Muscle of back (tissue), 11 donors: ENCODE measurements around the gene CRYL1. TPM values are rescaled to one million over a fixed set of nuclear protein-coding genes. Genes with fewer than 3 reads are reported as not detected.

Source experiments
- DNase-seq, 3 donors: peaks; one replicate each; pipeline versions ENCODE4 v3.0.0 to v3.0.0-alpha.2; 2013
- polyA plus RNA-seq, 10 donors: library from polyadenylated mRNA; unstranded; fragments of 120-200 nt; gene quantifications; one replicate each; pipeline ENCODE4 v1.2.1, GENCODE V29; 2013; ENCODE audit not compliant: insufficient read length in 10 of 10

CRYL1 gene
- polyA plus RNA-seq, 10 donors: 20.7 to 35.3 (median 27.9) TPM

GRCh38 chr13:20536992-20537391 lies 11.3 kb upstream of the CRYL1 start:
- no peak for DNase-seq

DNA sequence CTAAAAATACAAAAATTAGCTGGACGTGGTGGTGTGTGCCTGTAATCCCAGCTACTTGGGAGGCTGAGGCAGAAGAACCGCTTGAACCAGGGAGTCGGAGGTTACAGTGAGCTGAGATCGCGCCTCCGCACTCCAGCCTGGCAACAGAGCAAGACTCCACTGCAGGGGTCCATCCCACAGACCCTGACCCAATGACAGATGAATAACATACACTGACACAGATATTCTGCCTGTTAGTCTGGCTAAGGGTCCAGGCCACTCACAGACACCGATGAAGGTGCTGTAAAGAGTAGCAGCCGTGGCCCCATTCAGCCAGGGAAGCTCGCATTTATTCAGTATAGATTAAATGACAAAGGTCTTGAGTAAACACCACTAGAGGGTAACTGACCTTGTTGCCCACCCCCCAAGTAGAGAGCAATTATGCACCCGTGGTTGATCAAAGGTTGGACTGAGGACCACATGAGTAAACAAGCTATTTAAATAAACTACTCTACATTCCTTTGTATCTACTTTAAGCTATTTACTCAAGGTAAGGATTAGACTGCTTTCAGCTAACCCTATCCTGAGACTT lies 8.5 kb upstream of the CRYL1 start:
- no peak for DNase-seq

DNA sequence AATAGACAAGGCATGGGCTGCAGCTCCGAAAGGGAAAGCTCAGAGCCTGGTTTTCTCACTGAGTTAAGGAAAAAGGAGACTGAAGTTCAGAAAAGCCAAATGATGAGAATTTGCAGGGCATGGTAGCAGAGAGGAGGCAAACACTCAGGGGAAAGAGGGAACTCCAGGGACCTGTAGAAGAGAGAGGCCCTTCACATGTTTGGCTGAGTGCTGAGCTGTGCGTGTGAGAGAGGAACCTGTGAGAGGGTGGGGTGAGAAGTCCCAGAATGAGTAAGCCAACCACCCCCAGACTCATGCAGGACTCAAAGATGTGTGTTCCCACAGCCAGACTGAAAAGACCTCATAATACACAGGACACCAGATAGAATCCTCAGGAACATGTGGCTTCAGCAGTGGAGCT lies 2.8 kb upstream of the CRYL1 start:
- DNase-seq: no peak

GRCh38 chr13:20526664-20527063 lies 1.0 kb upstream of the CRYL1 start:
- DNase-seq: peak in 2 of 3 donors; percentile 24 to 58

- peak; percentile 12 to 72 (median 37) for DNase-seq
Measured at GRCh38 chr13:20525144-20525600, 485 bp downstream of the CRYL1 start.

DNA sequence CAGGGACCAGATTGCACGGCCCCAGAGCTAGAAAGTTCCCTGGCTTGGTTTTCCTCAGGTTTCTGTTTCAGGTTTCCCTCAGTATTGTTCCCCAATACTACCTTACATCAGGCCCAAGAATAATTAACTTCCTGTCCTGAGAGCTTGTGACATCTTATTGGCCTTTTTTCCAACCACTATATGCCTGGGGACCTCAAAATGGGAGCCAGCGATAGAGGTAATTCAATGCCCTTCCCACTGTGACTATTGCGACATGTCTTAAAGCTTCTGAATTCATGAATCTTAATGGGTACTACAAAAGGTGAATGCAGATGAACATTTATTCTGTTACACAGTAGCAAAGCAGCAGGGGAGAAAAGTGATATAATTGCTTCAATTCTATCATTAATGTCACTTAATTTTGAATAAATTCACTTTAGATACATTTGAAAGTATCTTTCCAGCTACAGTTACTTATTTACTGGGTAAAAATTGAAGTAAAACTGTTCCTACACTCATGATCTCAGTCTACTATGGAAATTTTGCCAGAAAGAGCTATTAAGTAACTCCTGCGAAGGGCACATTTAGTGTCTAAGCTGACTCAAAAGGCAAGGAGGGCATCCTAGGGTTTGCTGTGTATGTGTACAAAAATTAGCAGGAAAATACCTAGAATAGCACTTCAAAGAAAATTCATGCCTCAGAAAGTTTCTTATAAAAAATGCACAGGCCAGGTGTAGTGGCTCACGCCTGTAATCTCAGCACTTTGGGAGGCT lies 4.1 kb downstream of the CRYL1 start:
- DNase-seq: no peak

GRCh38 chr13:20519875-20520274 lies 5.8 kb downstream of the CRYL1 start:
- DNase-seq: peak; percentile 16 to 55 (median 21)

DNA sequence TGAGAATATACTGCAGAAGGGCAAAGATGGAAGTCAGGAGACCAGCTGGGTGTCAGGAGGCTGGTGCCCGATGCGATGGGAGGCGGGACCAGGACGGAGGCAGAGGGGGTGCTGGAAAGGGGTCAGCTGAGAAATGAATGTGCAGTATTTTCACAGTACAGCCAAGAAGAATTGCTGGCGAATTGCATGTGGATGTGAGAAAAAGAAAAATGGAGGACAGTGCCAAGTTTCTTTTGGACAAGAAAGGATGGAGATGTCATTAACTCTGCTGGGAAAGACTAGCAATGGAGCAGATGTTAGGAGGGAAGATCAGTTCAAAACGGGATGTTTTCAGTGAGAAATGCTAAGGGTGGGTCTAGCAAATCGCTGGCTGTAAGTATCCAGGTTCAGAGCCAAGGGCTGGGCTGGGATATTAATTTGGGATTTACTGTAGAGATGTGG lies 7.0 kb downstream of the CRYL1 start:
- peak; percentile 52 to 90 (median 78) for DNase-seq

DNA sequence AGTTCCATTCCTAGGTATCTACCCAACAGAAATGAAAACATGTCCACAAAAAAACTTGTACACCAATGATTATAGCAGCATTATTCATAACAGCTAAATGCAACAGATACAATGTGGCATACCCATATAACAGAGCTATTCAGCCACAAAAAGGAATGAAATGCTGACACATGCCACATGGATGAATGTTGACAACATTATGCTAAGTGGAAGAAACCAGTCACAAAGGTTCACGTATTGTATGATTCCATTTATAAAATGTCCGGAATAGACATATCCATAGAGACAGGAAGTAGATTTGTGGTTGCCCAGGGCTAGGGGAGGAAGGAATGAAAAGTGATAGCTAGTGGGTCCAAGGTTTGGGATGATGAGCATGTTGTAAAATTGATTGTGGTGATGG lies 10.8 kb downstream of the CRYL1 start:
- no peak for DNase-seq

DNA sequence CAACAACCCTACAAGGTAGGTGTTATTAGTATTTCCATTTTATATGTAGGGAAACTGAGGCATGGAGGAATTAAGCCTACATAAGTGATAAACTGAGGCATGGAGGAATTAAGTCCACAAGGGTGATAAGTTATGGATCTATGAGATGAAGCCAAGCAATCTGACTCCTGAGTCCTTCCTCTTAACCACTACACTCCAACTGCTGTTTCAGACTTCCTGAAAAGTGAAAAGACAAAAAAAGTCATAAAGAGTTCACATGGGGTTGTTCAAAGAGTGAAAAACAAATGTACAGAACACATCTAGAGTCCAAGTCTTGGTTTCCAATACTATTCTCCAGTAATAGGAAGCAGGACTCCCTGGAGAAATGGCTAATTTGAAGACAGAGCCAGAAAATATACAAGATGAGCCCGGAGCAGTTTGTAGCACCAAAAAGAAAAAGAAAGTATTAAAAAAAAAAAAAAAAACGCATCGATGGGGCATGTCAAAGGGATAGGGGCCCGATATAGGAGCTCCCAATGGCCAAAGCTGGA lies 12.1 kb downstream of the CRYL1 start:
- DNase-seq: peak in 2 of 3 donors; percentile 28 to 61

DNA sequence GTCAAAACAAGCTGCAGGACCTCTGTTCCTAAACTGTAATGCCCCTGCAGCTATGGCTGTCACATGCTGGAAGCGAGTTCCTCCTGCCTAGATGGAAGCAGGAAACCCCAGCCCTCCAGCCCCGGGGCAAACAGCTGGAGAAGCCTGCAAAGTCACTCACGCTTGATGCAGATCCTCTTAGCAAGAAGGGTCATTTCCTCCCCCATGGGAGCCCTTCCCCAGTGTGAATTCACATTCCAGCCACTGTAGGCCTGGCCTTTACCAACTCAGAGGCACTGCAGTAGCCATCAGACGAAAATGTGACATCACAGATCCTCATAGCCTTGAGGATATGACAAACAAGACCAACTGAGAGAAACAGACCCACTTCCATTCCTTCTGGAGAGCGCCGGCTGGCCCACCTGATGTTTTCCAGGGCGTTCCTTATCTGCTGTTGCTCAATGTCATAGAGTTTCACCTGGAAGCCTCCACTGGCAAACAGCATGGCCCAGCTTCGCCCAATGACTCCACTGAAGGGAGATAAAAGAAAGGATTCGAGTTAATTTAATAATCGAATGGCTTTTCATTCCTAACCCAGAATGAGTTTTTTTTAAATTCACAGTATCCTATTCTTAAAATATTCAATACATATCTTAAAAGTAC lies 13.5 kb downstream of the CRYL1 start:
- DNase-seq: no peak

DNA sequence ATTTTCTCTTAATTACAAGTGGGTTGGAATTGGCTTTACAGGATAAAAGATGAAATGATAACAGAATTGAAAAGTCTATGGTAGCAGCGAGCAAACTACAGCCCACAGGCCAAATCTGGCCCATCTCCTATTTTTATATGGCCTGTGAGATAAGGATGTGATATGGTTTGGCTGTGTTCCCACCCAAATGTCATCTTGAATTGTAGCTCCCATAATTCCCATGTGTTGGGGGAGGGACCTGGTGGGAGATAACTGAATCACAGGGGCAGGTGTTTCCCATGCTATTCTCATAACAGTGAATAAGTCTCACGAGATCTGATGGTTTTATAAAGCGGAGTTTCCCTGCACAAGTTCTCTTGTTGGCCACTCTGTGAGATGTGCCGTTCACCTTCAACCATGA lies 19.0 kb downstream of the CRYL1 start:
- DNase-seq: no peak

DNA sequence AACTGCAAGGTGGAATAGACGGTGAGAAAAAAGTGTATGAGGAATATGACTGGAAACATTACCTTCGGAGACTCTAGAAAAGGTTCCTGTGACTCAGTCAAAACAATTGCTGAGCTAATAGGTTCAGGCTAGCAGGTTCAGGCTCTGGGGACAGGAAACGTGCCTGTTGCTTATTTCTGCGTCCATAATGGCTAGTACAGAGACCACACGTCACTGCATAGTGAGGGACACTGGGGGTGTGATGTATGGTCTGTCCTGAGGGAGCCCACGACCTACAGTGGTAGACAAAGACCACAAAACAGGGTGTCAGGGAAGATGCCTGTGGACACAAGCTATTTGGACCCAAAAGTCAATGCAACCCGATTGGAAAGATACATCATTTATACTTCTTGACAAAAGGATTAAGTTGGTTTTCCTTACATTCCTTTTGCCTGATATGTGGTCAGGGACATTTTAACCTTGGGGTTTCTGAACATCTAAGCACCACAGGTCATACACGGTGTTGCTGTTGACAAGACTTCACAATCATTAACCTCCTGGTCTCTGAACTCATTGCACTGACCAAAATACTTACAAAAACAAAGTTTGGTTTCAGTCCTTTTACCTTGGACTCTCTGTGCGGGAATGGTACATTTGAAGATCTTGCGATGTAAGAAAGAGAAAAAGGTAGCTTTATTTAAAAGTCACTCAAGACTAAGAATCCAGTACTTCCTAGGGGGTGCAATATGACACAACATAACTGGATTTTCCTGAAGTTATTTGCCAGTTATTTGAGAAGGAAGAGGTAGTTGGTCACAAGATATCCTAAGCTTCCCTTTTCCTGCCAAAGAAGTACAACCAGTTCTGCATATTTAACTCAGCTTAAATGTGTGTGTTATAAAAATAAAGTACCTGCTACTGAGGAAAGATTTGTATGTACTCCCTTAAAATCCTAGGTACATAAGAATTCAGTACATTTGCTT lies 20.0 kb downstream of the CRYL1 start:
- no peak for DNase-seq

GRCh38 chr13:20503088-20504083 lies 22.3 kb downstream of the CRYL1 start:
- no peak for DNase-seq

- DNase-seq: no peak
Measured at GRCh38 chr13:20501592-20501991, 24.1 kb downstream of the CRYL1 start.

DNA sequence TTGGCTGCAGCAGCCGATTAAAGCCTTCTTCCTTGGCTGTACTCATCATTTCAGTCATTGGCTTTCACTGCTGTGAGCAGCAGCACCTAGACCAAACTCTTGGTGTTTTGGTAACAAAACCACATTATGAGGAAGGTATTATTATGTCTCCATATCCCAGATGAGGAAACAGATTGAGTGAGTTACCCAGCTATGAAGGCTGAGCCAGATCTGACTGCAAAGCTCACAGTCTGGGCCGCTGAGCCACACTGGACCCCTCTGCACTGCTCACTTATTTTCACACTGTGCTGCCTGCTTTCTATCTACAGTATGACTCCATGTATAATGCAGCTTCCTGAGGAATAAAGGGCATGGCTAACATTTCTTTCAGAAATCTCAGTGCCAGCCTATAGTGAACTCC lies 24.5 kb downstream of the CRYL1 start:
- DNase-seq: no peak

GRCh38 chr13:20499986-20500385 lies 25.7 kb downstream of the CRYL1 start:
- DNase-seq: no peak

DNA sequence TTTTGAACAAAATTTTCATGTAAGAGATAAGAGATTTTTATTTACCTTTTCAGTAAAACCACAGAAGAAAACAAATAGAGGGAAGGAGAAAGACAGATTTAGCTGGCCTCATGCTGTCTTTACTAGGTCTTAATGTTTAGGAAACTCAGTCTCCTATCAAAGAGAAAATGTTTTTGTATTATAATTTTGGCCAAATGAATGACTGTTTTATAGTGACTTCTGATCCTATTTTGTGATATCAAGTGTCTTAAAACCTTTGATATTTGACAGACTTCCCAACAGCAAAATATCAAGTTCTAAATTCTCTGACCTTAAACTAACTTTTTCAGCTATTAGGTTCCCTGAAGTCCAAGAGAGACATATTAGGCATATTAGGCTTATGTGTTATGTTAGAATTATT lies 27.0 kb downstream of the CRYL1 start:
- no peak for DNase-seq

- no peak for DNase-seq
Measured at GRCh38 chr13:20498129-20498528, 27.5 kb downstream of the CRYL1 start.
